A549 (cell line): ENCODE data around the gene TTC19.

Source experiments
- CEBPB ChIP-seq, 2 experiments: fragments of >200 bp in 1 of 2; sonication (Bioruptor Twin) in 1 of 2; formaldehyde crosslinking in 1 of 2; IDR thresholded peaks; 2 replicates each; pipeline ENCODE4 v1.6.1; 2012 to 2016
- CTCF ChIP-seq: fragments of >200 bp; sonication (Bioruptor Twin); formaldehyde crosslinking; IDR thresholded peaks from 3 replicates; pipeline ENCODE4 v1.5.1; 2016
- EP300 ChIP-seq, 2 experiments: fragments of >200 bp; sonication (Bioruptor Twin); formaldehyde crosslinking; IDR thresholded peaks; 2 replicates in 1 of 2; 3 replicates in 1 of 2; pipeline ENCODE4 v1.6.1; 2016 to 2017
- ESRRA ChIP-seq: fragments of 150-350 bp; IDR thresholded peaks from 2 replicates; pipeline ENCODE4 v1.6.1; 2014; ENCODE audit warnings: mild to moderate bottlenecking, low read length, borderline replicate concordance
- JUN ChIP-seq, 2 experiments: fragments of >200 bp; sonication (Bioruptor Twin); formaldehyde crosslinking; IDR thresholded peaks; 2 replicates in 1 of 2; 3 replicates in 1 of 2; pipeline ENCODE4 v1.6.1; 2016 to 2017
- NR3C1 ChIP-seq: fragments of >200 bp; sonication (Bioruptor Twin); formaldehyde crosslinking; IDR thresholded peaks from 3 replicates; pipeline ENCODE4 v1.6.1; 2017
- POLR2A ChIP-seq: IDR thresholded peaks from 2 replicates; pipeline ENCODE4 v1.6.1; 2012; ENCODE audit warnings: mild to moderate bottlenecking, low read length
- RCOR1 ChIP-seq: fragments of 150-350 bp; IDR thresholded peaks from 2 replicates; pipeline ENCODE4 v1.6.1; 2014; ENCODE audit warnings: antibody characterized with exemption, low read length, low read depth

GRCh38 chr17:16027708-16028584 is 28.3 kb downstream of the TTC19 start:
- TF ChIP-seq CTCF, result no peak
- TF ChIP-seq JUN (IDR thresholded peaks at IDR 0.05), result peak; percentile 74 to 77; a peak in 4 of 5 replicates
- no peak for TF ChIP-seq NR3C1
- peak; percentile 11 to 59; a peak in 2 of 4 replicates for TF ChIP-seq CEBPB (IDR thresholded peaks at IDR 0.05)
- TF ChIP-seq EP300 (IDR thresholded peaks at IDR 0.05), result peak in 1 of 2 experiments; percentile 60; a peak in 1 of 5 replicates
- no peak for TF ChIP-seq ESRRA
- no peak for TF ChIP-seq RCOR1
- no peak for TF ChIP-seq POLR2A
